HEK293 (cell line): ENCODE data around the gene RAD23B.

ENCODE experiments used
- INSM2 ChIP-seq: fragments of 450-650 bp; formaldehyde crosslinking; IDR thresholded peaks from 2 replicates; pipeline ENCODE4 v1.5.1; 2016; ENCODE audit warnings: missing biosample characterization, missing genetic modification characterization
- SP2 ChIP-seq: fragments of 450-650 bp; formaldehyde crosslinking; IDR thresholded peaks from 2 replicates; pipeline ENCODE4 v1.5.1; 2016; ENCODE audit warnings: missing biosample characterization, missing genetic modification characterization
- TSHZ1 ChIP-seq: fragments of 450-650 bp; formaldehyde crosslinking; IDR thresholded peaks from 2 replicates; pipeline ENCODE4 v1.5.1; 2016; ENCODE audit warnings: missing biosample characterization, missing genetic modification characterization, borderline replicate concordance
- ZBTB49 ChIP-seq: fragments of 450-650 bp; formaldehyde crosslinking; IDR thresholded peaks from 2 replicates; pipeline ENCODE4 v1.5.1; 2016; ENCODE audit warnings: missing biosample characterization, missing genetic modification characterization, low read depth
- ZNF549 ChIP-seq: fragments of 450-650 bp; IDR thresholded peaks from 2 replicates; pipeline ENCODE4 v1.5.1; 2018; ENCODE audit warnings: missing biosample characterization, missing genetic modification characterization, mild to moderate bottlenecking, inconsistent platforms, moderate library complexity

GRCh38 chr9:107355394-107355793 lies 72.3 kb downstream of the RAD23B start:
- no peak for TF ChIP-seq SP2 (tag by site-specific recombination)
- TF ChIP-seq INSM2, result no peak
- TF ChIP-seq TSHZ1 (tag by site-specific recombination), result no peak
- TF ChIP-seq ZBTB49 (tag by site-specific recombination), result no peak
- no peak for TF ChIP-seq ZNF549 (tag by site-specific recombination)
